Left ventricle myocardium inferior (tissue), 1 donor: ENCODE data around the gene GALM. TPM values are rescaled to one million over a fixed set of nuclear protein-coding genes. Genes with fewer than 3 reads are reported as not detected.

Source experiments
- DNase-seq: peaks from one replicate; pipeline ENCODE4 v3.0.0-alpha.2; 2020
- H3K27ac ChIP-seq: fragments of 200-600 bp; replicated peaks from 2 replicates; pipeline ENCODE4 v1.8.0; 2021
- H3K27me3 ChIP-seq: fragments of 200-600 bp; 2 replicates; pipeline ENCODE4 v1.8.0; 2021; ENCODE audit warnings: low read depth
- H3K36me3 ChIP-seq: fragments of 200-600 bp; 2 replicates; pipeline ENCODE4 v1.8.0; 2021
- H3K4me1 ChIP-seq: fragments of 200-600 bp; 2 replicates; pipeline ENCODE4 v1.8.0; 2021
- H3K4me3 ChIP-seq: fragments of 200-600 bp; 2 replicates; pipeline ENCODE4 v1.8.0; 2021; ENCODE audit warnings: mild to moderate bottlenecking, moderate library complexity
- H3K9me3 ChIP-seq: fragments of 200-600 bp; replicated peaks from 2 replicates; pipeline ENCODE4 v1.8.0; 2021
- intact Hi-C: fragments of 100-400 bp; cut with micrococcal nuclease; formaldehyde crosslinking; loops from one replicate; pipeline ENCODE4 v1.11.0; 2022
- total RNA-seq: library from RNA; stranded (reverse); fragmentation: NEBNext Ultra II Directional; extraction: Animal tissue kit (Norgen Biotek cat#: 25700); gene quantifications from one replicate; pipeline ENCODE4 v1.2.1, GENCODE V29; 2021
- TF ChIP-seq, protein P1 (sequence below): fragments of 200-600 bp; IDR thresholded peaks from 2 replicates; pipeline ENCODE4 v1.8.0; 2021; ENCODE audit warnings: antibody characterized with exemption, mild to moderate bottlenecking, borderline replicate concordance
- donor health status: DM: no; HTN: yes; CAD: no; lungs with severe emphysema.

GALM gene
- total RNA-seq, 1 donor from 2014 or later, result 14.4 TPM

DNA sequence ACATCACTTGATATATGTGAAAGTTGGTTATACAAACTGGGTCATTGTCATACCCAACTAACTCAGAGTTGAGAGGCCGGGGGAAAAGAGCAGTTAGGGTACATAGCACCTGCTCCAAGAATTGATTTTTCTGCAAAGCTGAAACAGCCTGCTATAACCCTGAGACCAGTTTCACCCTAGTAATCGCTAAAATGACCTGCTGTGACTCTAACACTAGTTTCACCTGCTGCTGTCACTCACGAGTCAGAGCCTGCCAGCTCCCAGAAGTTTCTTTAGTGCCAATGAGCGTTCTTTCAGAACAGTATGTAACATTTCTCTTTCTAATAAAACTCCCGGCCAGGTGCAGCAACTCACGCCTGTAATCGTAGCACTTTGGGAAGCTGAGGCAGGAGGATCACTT lies 57.3 kb downstream of the GALM start:
- Histone ChIP-seq H3K27me3 (no peaks in the 10 kb centered on the region), H3K36me3 (no peaks in the 10 kb centered on the region), H3K9me3 (no peaks in the 10 kb centered on the region), H3K27ac (peak overlapping the region; percentile 88), H3K4me1 (peaks cover 42% of the 10 kb centered on the region), H3K4me3 (no peak overlapping the region)
- intact Hi-C loops, result no loop called here
- no peak for DNase-seq
- TF ChIP-seq, protein P1, sequence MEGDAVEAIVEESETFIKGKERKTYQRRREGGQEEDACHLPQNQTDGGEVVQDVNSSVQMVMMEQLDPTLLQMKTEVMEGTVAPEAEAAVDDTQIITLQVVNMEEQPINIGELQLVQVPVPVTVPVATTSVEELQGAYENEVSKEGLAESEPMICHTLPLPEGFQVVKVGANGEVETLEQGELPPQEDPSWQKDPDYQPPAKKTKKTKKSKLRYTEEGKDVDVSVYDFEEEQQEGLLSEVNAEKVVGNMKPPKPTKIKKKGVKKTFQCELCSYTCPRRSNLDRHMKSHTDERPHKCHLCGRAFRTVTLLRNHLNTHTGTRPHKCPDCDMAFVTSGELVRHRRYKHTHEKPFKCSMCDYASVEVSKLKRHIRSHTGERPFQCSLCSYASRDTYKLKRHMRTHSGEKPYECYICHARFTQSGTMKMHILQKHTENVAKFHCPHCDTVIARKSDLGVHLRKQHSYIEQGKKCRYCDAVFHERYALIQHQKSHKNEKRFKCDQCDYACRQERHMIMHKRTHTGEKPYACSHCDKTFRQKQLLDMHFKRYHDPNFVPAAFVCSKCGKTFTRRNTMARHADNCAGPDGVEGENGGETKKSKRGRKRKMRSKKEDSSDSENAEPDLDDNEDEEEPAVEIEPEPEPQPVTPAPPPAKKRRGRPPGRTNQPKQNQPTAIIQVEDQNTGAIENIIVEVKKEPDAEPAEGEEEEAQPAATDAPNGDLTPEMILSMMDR, result no peak

GRCh38 chr2:38727661-38728060 lies 61.7 kb downstream of the GALM start:
- intact Hi-C loops, result no loop called here
- H3K27me3 ChIP-seq, result no peaks in the 10 kb centered on the region

DNA sequence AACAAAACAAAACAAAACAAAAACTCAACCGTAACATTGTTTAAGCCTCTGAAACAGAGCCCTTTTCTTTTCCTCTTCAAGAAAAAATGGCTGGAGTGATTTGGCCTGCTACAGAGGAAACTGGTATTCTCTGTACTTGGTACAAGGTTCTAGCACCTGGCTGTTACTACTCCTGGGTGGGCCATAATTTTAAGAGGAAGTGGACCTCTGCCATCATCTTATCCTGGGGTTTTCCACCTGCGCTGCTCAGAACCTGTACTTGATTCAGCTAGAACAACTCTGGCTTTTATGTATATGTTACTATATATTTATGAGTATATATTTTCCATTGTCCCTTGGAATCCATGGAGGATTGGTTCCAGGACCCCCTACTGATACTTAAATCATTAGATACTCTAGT lies 62.8 kb downstream of the GALM start:
- H3K27me3 ChIP-seq, result no peaks in the 10 kb centered on the region
- no peak for DNase-seq
- no peak overlapping the region for H3K27ac ChIP-seq
- TF ChIP-seq, protein P1, result no peak
- no peak overlapping the region for H3K4me3 ChIP-seq
- intact Hi-C loops, result no loop called here
- peaks cover 5% of the 10 kb centered on the region for H3K4me1 ChIP-seq
- H3K36me3 ChIP-seq, result peaks cover 40% of the 10 kb centered on the region
- H3K9me3 ChIP-seq, result no peaks in the 10 kb centered on the region

More at GRCh38 chr2:38727661-38728060, 61.7 kb downstream of the GALM start:
- Histone ChIP-seq H3K36me3 (peaks cover 30% of the 10 kb centered on the region), H3K9me3 (no peaks in the 10 kb centered on the region), H3K4me1 (peaks cover 10% of the 10 kb centered on the region), H3K27ac (no peak overlapping the region), H3K4me3 (no peak overlapping the region)
- TF ChIP-seq, protein P1, result no peak
- no peak for DNase-seq

GRCh38 chr2:38731090-38731489 lies 65.2 kb downstream of the GALM start:
- Histone ChIP-seq H3K36me3 (peaks cover 43% of the 10 kb centered on the region), H3K4me3 (no peak overlapping the region), H3K27ac (no peak overlapping the region), H3K4me1 (peaks cover 25% of the 10 kb centered on the region), H3K27me3 (no peaks in the 10 kb centered on the region), H3K9me3 (no peaks in the 10 kb centered on the region)
- DNase-seq, result no peak
- intact Hi-C loops, result no loop called here
- TF ChIP-seq, protein P1, result no peak

DNA sequence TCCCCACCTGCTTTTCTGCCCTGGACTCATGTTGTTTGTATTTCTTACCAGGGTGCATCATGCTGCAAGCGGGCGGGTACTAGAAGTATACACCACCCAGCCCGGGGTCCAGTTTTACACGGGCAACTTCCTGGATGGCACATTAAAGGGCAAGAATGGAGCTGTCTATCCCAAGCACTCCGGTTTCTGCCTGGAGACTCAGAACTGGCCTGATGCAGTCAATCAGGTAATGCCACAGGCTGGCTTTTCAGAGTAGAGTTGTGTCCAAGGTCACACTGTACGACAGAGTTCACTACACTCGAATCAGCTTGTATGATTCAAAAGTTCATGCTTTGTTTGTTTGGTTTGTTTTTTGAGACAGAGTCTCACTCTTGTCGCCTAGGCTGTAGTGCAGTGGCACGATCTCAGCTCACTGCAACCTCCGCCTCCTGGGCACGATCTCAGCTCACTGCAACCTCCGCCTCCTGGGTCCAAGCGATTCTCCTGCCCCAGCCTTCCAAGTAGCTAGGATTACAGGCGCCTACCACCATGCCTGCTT lies 65.8 kb downstream of the GALM start:
- Histone ChIP-seq H3K4me3 (no peak overlapping the region), H3K27ac (no peak overlapping the region), H3K4me1 (peaks cover 28% of the 10 kb centered on the region), H3K27me3 (no peaks in the 10 kb centered on the region), H3K9me3 (no peaks in the 10 kb centered on the region), H3K36me3 (peaks cover 43% of the 10 kb centered on the region)
- TF ChIP-seq, protein P1, result no peak
- intact Hi-C loops, result no loop called here
- DNase-seq, result no peak
